Measurements from ENCODE around the gene ELFN1.

The ELFN1 gene

DNA sequence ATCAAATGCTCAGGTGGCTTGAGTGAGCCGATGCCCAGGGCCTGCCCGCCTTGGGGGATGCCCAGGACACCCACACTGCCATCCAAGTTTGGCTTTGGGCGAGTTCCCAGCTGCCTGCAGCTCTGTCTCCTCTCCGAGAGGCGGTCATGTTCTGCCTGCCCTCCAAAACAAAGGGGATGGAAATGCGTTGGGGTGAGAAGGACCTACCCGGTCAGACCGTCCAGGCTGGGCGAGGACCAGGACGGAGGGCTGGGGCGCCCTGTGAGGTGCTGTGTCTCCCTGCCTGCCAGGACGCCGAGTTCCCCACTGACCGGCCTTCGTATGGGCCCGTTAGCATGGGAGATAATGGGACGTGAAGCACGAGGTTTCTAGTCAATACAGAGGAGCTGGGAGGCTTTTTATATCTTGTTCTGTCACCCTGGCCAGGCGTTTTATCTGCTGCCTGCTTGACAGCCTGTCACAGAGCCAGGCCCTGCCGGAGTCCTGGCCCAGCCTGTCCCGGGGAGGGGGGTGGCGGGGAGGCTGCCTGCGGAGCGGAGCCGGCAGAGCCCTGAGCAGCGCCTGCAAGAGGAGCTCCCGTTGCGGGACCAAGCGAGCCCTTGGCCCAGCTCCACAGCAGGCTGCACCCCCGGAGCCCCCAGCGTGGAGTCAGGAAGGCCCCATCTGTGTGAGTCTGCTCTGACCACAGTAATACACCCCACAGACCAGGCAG, 22.0 kb upstream of the ELFN1 start:
- no peaks in the 10 kb centered on the region for H3K4me1 Mint-ChIP-seq (ENCODE audit: low read depth)
- no peak overlapping the region for H3K4me3 Mint-ChIP-seq
- peaks cover 17% of the 10 kb centered on the region for H3K27me3 Mint-ChIP-seq
- no peaks in the 10 kb centered on the region for H3K9me3 Mint-ChIP-seq
- intact Hi-C loops (cut with micrococcal nuclease) = no loop called here
- no peaks in the 10 kb centered on the region for H3K36me3 Mint-ChIP-seq (ENCODE audit: low read depth)
- no peak overlapping the region for H3K27ac Mint-ChIP-seq

DNA sequence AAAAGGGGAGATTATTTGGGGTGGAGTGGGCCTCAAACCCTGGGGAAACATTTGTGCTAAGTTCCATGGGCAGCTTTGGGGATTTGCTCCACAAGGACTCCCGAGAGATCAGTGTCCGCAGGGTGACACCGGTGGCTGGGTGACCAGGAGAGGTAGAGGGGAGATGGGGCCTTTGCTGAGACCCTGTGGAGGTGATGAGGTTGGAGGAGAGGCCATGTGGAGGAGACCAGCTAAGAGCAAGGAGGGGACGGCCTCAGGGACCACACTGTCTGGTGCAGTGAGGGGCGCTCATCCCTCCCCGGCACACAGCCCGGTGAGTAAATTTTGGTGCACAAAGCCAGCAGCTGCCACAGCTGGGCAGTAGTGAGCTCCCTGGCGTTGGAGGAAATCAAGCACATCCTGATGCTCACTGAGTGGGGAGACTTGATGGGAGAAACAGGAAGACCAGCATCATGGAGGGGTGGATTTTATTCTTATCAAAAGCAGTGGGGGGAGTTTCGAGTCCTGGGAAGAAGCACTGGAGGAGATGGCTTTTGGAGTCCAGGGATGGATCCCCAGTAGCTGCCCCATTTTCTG, 20.2 kb upstream of the ELFN1 start:
- no peak overlapping the region for H3K4me3 Mint-ChIP-seq
- no peak overlapping the region for H3K27ac Mint-ChIP-seq
- H3K4me1 Mint-ChIP-seq (ENCODE audit: low read depth) = no peaks in the 10 kb centered on the region
- peaks cover 13% of the 10 kb centered on the region for H3K27me3 Mint-ChIP-seq
- intact Hi-C loops (cut with micrococcal nuclease) = no loop called here
- no peaks in the 10 kb centered on the region for H3K9me3 Mint-ChIP-seq
- H3K36me3 Mint-ChIP-seq (ENCODE audit: low read depth) = no peaks in the 10 kb centered on the region

DNA sequence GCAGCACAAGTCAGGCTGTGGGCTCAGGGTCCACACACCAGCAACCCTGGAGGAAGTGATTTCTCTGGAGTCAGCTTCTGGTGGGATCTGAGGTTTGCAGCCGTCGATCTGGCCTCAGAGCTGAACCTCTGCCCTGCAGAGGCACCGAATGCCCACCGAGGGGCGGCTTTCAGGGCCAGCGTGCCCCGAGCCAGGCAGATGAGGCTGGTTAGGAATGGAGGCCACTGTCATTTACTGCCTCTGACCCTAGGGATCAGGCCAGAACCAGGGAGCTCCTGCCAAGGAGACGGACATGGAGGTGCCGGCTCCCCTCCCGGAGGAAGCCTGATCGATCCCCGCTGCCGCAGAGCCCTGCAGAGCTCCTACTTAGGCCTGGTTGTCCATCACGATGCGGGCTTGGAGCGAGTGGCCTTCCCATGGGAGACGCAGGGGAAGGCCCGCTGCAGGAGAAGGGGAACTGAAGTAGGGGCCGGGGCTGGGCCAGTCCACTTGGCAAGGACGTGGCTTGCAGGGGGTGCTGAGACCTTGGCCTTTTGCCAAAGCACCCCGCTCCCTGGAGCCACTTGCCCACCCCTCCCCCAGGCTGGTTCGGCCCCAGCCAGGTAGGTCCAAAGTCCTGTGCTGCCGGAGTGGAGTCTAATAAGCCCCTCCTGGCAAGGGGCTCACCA, 19.6 kb upstream of the ELFN1 start:
- no peak overlapping the region for H3K4me3 Mint-ChIP-seq
- no peak overlapping the region for H3K27ac Mint-ChIP-seq
- H3K36me3 Mint-ChIP-seq (ENCODE audit: low read depth) = no peaks in the 10 kb centered on the region
- H3K4me1 Mint-ChIP-seq (ENCODE audit: low read depth) = no peaks in the 10 kb centered on the region
- H3K9me3 Mint-ChIP-seq = no peaks in the 10 kb centered on the region
- intact Hi-C loops (cut with micrococcal nuclease) = no loop called here
- peaks cover 13% of the 10 kb centered on the region for H3K27me3 Mint-ChIP-seq

DNA sequence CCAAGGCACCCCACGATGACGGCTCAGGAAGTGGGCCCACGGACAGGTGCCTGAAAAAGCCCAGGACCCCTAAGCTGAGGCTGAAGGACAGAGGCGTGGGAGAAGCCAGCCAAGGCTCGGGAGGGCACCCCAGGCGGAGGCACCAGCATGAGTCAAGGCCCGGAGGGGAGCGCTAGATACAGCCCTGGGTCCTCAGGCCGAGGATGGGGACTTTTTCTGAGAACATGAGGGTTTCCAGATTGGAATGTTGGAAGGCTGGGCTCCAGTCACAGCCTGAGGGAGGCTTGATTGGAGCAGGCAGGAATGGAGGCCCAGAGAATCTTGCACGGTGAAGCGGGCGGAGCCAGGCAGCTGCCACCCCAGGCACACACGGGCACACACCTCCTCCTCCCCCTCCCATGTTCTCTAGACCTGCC, 19.0 kb upstream of the ELFN1 start:
- Mint-ChIP-seq H3K4me3 (no peak overlapping the region), H3K36me3 (ENCODE audit: low read depth) (no peaks in the 10 kb centered on the region), H3K9me3 (no peaks in the 10 kb centered on the region), H3K4me1 (ENCODE audit: low read depth) (no peaks in the 10 kb centered on the region), H3K27ac (no peak overlapping the region), H3K27me3 (peaks cover 17% of the 10 kb centered on the region)
- intact Hi-C loops (cut with micrococcal nuclease) = no loop called here

GRCh38 chr7:1651891-1652290, 18.2 kb upstream of the ELFN1 start:
- intact Hi-C loops (cut with micrococcal nuclease) = no loop called here
- Mint-ChIP-seq H3K4me1 (ENCODE audit: low read depth) (no peaks in the 10 kb centered on the region), H3K27ac (no peak overlapping the region), H3K4me3 (no peak overlapping the region), H3K9me3 (no peaks in the 10 kb centered on the region), H3K36me3 (ENCODE audit: low read depth) (no peaks in the 10 kb centered on the region), H3K27me3 (peaks cover 24% of the 10 kb centered on the region)

- no peaks in the 10 kb centered on the region for H3K36me3 Mint-ChIP-seq (ENCODE audit: low read depth)
- H3K27me3 Mint-ChIP-seq = peaks cover 37% of the 10 kb centered on the region
- H3K9me3 Mint-ChIP-seq = no peaks in the 10 kb centered on the region
- no peak overlapping the region for H3K4me3 Mint-ChIP-seq
- no peak overlapping the region for H3K27ac Mint-ChIP-seq
- intact Hi-C loops (cut with micrococcal nuclease) = no loop called here
- H3K4me1 Mint-ChIP-seq (ENCODE audit: low read depth) = no peaks in the 10 kb centered on the region
Observed at GRCh38 chr7:1653500-1653899, 16.6 kb upstream of the ELFN1 start.

- H3K4me1 Mint-ChIP-seq (ENCODE audit: low read depth) = no peaks in the 10 kb centered on the region
- H3K4me3 Mint-ChIP-seq = no peak overlapping the region
- H3K27me3 Mint-ChIP-seq = peaks cover 40% of the 10 kb centered on the region
- H3K9me3 Mint-ChIP-seq = no peaks in the 10 kb centered on the region
- H3K27ac Mint-ChIP-seq = no peak overlapping the region
- intact Hi-C loops (cut with micrococcal nuclease) = no loop called here
- no peaks in the 10 kb centered on the region for H3K36me3 Mint-ChIP-seq (ENCODE audit: low read depth)
Observed at GRCh38 chr7:1654111-1654510, 16.0 kb upstream of the ELFN1 start.

DNA sequence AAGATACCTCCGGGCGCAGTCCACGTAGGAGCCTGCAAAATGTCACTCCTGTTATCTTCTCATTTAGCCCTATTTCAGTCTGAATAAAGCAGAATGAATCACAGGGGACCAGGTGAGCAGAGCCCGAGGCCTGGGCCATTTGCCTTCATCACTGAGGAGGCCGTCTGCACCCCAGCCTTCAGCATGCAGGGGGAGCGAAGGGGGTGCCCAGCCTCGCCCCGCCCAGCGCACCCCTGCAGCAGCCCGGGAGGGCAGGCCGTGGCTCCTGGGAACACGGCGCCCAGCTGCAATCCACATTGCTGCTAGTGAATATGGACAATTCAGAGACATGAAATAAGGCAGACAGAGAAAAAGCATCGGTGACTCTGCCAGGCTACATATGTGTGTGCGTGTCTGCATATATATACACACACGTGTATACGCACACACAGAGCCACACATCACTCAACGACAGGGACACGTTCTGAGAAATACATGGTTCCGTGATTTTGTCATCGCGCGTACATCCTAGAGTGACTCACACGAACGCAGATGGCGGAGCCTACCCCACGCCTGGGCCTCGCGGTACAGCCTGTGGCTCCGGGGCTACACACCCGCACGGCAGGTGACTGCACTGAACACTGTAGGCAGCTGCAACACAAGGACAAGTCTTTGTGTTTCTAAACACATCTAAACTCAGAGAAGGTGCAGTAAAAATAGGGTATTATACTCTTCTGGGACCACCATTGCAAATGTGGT, 15.2 kb upstream of the ELFN1 start:
- H3K4me3 Mint-ChIP-seq = no peak overlapping the region
- no peaks in the 10 kb centered on the region for H3K9me3 Mint-ChIP-seq
- peaks cover 40% of the 10 kb centered on the region for H3K27me3 Mint-ChIP-seq
- H3K4me1 Mint-ChIP-seq (ENCODE audit: low read depth) = no peaks in the 10 kb centered on the region
- intact Hi-C loops (cut with micrococcal nuclease) = no loop called here
- H3K36me3 Mint-ChIP-seq (ENCODE audit: low read depth) = no peaks in the 10 kb centered on the region
- no peak overlapping the region for H3K27ac Mint-ChIP-seq

DNA sequence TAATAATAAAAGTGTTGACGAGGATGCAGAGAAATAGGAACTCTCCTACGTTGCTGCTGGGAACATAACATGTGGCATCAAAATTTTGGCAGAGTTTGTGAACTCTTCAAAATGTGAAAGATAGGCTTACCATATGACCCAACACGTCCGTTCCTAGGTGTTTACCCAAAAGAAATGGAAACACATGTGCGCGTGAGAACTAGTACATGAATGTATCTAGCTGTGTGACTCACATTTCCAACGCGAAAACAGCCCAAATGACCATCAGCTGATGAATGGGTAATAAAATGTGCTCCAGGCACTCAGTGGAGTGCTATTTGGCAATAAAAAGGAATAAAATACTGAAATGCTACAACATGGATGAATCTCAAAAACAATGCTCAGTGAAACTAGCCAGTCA, 10.4 kb upstream of the ELFN1 start:
- Mint-ChIP-seq H3K27me3 (peaks cover 76% of the 10 kb centered on the region), H3K4me3 (no peak overlapping the region), H3K36me3 (ENCODE audit: low read depth) (no peaks in the 10 kb centered on the region), H3K27ac (no peak overlapping the region), H3K4me1 (ENCODE audit: low read depth) (no peaks in the 10 kb centered on the region), H3K9me3 (no peaks in the 10 kb centered on the region)
- intact Hi-C loops (cut with micrococcal nuclease) = loop anchor here (10.0 kb wide), 1 partner anchor 695 kb away; the partner anchor contains the start of gene EIF3B

DNA sequence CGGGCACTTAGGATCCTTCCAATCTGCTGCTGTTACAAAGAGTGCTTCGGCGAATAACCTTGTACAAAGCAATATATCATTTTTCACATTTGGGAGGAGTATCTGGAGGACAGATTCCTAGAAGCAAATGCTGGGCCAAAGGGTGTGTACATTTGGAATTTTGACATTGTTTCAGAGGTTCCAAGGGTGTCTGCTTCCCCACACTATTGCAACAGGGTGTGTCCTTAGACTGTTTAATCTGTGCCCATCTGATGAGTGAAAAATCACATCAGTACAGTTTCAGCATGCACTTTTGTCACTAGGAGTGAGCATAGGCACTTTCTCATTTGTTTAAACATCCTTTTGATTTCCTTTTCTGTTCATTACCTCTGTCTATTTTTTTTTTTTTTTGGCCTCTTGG, 8.6 kb upstream of the ELFN1 start:
- no peaks in the 10 kb centered on the region for H3K4me1 Mint-ChIP-seq (ENCODE audit: low read depth)
- H3K27ac Mint-ChIP-seq = no peak overlapping the region
- H3K9me3 Mint-ChIP-seq = no peaks in the 10 kb centered on the region
- H3K27me3 Mint-ChIP-seq = peaks cover 73% of the 10 kb centered on the region
- intact Hi-C loops (cut with micrococcal nuclease) = loop anchor here (10.0 kb wide), 1 partner anchor 693 kb away; the partner anchor contains the start of gene EIF3B
- H3K4me3 Mint-ChIP-seq = no peak overlapping the region
- no peaks in the 10 kb centered on the region for H3K36me3 Mint-ChIP-seq (ENCODE audit: low read depth)

- peaks cover 4% of the 10 kb centered on the region for H3K4me1 Mint-ChIP-seq (ENCODE audit: low read depth)
- intact Hi-C loops (cut with micrococcal nuclease) = loop anchor here (10.0 kb wide), 1 partner anchor 693 kb away; the partner anchor contains the start of gene EIF3B
- H3K27ac Mint-ChIP-seq = no peak overlapping the region
- no peak overlapping the region for H3K4me3 Mint-ChIP-seq
- peaks cover 71% of the 10 kb centered on the region for H3K27me3 Mint-ChIP-seq
- no peaks in the 10 kb centered on the region for H3K9me3 Mint-ChIP-seq
- no peaks in the 10 kb centered on the region for H3K36me3 Mint-ChIP-seq (ENCODE audit: low read depth)
Observed at GRCh38 chr7:1662101-1662500, 8.0 kb upstream of the ELFN1 start.

DNA sequence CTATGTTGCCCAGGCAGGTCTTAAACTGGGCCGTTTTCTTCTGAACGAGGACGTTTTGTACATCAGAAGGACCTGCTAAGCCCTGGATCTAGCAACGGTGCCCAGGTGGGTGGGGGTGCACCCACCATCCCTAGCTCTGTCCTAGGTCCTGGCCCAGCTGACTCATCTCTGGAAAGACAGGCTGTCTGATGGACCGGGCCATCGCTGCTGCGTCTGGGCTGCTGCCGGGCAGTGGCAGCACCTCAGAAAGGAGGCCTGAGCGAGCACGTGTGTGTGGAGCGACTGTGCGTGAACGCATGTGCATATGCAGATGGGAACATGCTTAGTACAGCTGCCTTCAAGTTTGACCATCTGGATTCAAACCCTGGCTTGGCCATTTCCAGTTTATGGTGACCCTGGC, 7.3 kb upstream of the ELFN1 start:
- Mint-ChIP-seq H3K9me3 (no peaks in the 10 kb centered on the region), H3K27ac (no peak overlapping the region), H3K36me3 (ENCODE audit: low read depth) (no peaks in the 10 kb centered on the region), H3K4me3 (no peak overlapping the region), H3K27me3 (peaks cover 70% of the 10 kb centered on the region), H3K4me1 (ENCODE audit: low read depth) (peaks cover 6% of the 10 kb centered on the region)
- intact Hi-C loops (cut with micrococcal nuclease) = loop anchor here (10.0 kb wide), 1 partner anchor 692 kb away; the partner anchor contains the start of gene EIF3B

DNA sequence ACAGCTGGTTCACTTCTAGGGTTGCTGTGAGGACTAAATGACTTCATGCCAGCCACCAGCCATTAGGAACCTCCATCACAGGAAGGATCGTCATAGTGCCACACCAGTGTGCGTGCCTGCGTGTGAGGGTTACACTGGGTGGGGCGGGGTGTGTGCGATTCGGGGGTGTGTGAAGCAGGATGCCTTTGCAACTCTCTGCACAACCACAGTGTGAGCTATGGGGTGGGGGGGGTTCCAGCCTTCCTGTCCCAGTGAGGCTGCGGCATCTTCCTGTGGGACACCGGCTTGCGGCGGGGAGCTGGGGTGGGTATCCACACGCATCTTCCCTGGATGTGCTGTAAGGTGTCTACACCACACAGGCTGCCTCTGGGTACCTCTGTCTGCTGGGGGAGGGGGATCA, 6.9 kb upstream of the ELFN1 start:
- peaks cover 9% of the 10 kb centered on the region for H3K4me1 Mint-ChIP-seq (ENCODE audit: low read depth)
- H3K9me3 Mint-ChIP-seq = no peaks in the 10 kb centered on the region
- no peaks in the 10 kb centered on the region for H3K36me3 Mint-ChIP-seq (ENCODE audit: low read depth)
- H3K27me3 Mint-ChIP-seq = peaks cover 69% of the 10 kb centered on the region
- no peak overlapping the region for H3K4me3 Mint-ChIP-seq
- intact Hi-C loops (cut with micrococcal nuclease) = loop anchor here (10.0 kb wide), 1 partner anchor 692 kb away; the partner anchor contains the start of gene EIF3B
- no peak overlapping the region for H3K27ac Mint-ChIP-seq
